HG03442 (cell line): ENCODE measurements around the gene FGD2.
"Not testable (repeated sequence)": the region's sequence is repeated elsewhere in the genome, so short reads cannot be mapped to it uniquely, and the experiment has no call there.

Experiments used
- ATAC-seq: cut with Tn5 transposase; IDR thresholded peaks from one replicate; pipeline ENCODE4 v1.9.1; 2021; ENCODE audit warnings: mild to moderate bottlenecking, moderate library complexity; ENCODE audit not compliant: unreplicated experiment

FGD2 gene

GRCh38 chr6:37057128-37057471 is 51.6 kb downstream of the FGD2 start:
- ATAC-seq = no peak

GRCh38 chr6:37057678-37058077 is 52.2 kb downstream of the FGD2 start:
- no peak for ATAC-seq

- ATAC-seq = no peak
Observed at GRCh38 chr6:37058084-37058586, 52.7 kb downstream of the FGD2 start.

- not testable (repeated sequence) for ATAC-seq
Observed at GRCh38 chr6:37058984-37059343, 53.5 kb downstream of the FGD2 start.

- no peak for ATAC-seq
Observed at GRCh38 chr6:37059344-37060194, 54.1 kb downstream of the FGD2 start.

- no peak for ATAC-seq
Observed at GRCh38 chr6:37060195-37060559, 54.7 kb downstream of the FGD2 start.

GRCh38 chr6:37061157-37061804 is 55.8 kb downstream of the FGD2 start:
- no peak for ATAC-seq

- ATAC-seq = no peak
Observed at GRCh38 chr6:37062424-37062823, 57.0 kb downstream of the FGD2 start.

GRCh38 chr6:37068356-37069270 is 63.2 kb downstream of the FGD2 start:
- ATAC-seq = no peak

GRCh38 chr6:37069639-37070038 is 64.2 kb downstream of the FGD2 start:
- ATAC-seq = no peak

- ATAC-seq = no peak
Observed at GRCh38 chr6:37072526-37072925, 67.1 kb downstream of the FGD2 start.

- no peak for ATAC-seq
Observed at GRCh38 chr6:37074053-37074827, 68.8 kb downstream of the FGD2 start.

- no peak for ATAC-seq
Observed at GRCh38 chr6:37077191-37077904, 71.9 kb downstream of the FGD2 start.

GRCh38 chr6:37077905-37078296 is 72.4 kb downstream of the FGD2 start:
- no peak for ATAC-seq
